HCT116 (cell line): ENCODE data around the gene GPC5. TPM values are rescaled to one million over a fixed set of nuclear protein-coding genes. Genes with fewer than 3 reads are reported as not detected.

Experiments
- ATAC-seq: fragments of 200-7000 bp; cut with Tn5 transposase; 2 replicates; pipeline ENCODE4 v1.9.1; 2020; ENCODE audit warnings: mild to moderate bottlenecking, moderate library complexity
- BruUV-seq: library from RNA; stranded (reverse); fragments of 400-500 nt; replicated peaks from 2 replicates; lab custom pipeline; 2021; lab: Mats Ljungman, UMichigan
- CTCF ChIA-PET: fragments of 300-600 bp; sonication (Branson Sonifier 250); formaldehyde crosslinking; loops from one replicate; lab custom pipeline; 2021; ENCODE audit warnings: antibody characterized with exemption; lab: Charles Lee
- POLR2A ChIA-PET: fragments of 300-600, 350-600 bp; sonication (Branson Sonifier 250); formaldehyde crosslinking; loops from one replicate; lab custom pipeline; 2021; ENCODE audit warnings: antibody characterized with exemption; lab: Charles Lee
- RAD21 ChIA-PET, 2 experiments: fragments of 300-600 bp; sonication (Branson Sonifier 250); formaldehyde crosslinking; loops; one replicate each; lab custom pipeline; 2023; ENCODE audit warnings: low total read pairs in 2 of 2; ENCODE audit not compliant: uncharacterized antibody in 2 of 2, unreplicated experiment in 2 of 2, low non-redundant PET in 1 of 2; lab: Charles Lee
- DNase-seq: peaks from one replicate; pipeline ENCODE4 v3.0.0-alpha.2; 2010; ENCODE audit warnings: low read depth, low spot score
- H2AFZ ChIP-seq: fragments of 200-600 bp; shearing (Covaris generic), sonication (generic); 2 replicates; pipeline ENCODE4 v1.6.1; 2017; ENCODE audit warnings: low read depth, mixed run types, mixed read lengths, antibody characterized with exemption, low read length; ENCODE audit not compliant: poor library complexity, severe bottlenecking
- H3K27ac ChIP-seq: 2 replicates; pipeline ENCODE4 v1.5.1; 2012; ENCODE audit warnings: low read depth, low read length
- H3K27me3 ChIP-seq: fragments of 200-600 bp; sonication (generic); 2 replicates; pipeline ENCODE4 v1.6.1; 2016; ENCODE audit warnings: mixed run types, low read length, mixed read lengths; ENCODE audit not compliant: insufficient read depth
- H3K36me3 ChIP-seq, 2 experiments: fragments of 200-500 bp in 1 of 2; fragments of 200-600 bp in 1 of 2; sonication (Bioruptor generic) in 1 of 2; sonication (generic) in 1 of 2; 2 replicates each; pipeline versions ENCODE4 v1.5.1 to v1.6.1; 2014 to 2016; ENCODE audit warnings: low read length in 2 of 2, inconsistent platforms in 1 of 2, mixed read lengths in 1 of 2, mixed run types in 1 of 2; ENCODE audit not compliant: insufficient read depth in 2 of 2, control insufficient read depth in 1 of 2
- H3K4me1 ChIP-seq, 2 experiments: fragments of 200-600 bp in 1 of 2; sonication (generic) in 1 of 2; 2 replicates each; pipeline versions ENCODE4 v1.5.1 to v1.6.1; 2012 to 2017; ENCODE audit warnings: low read length in 2 of 2, inconsistent platforms in 1 of 2, mild to moderate bottlenecking in 1 of 2, mixed read lengths in 1 of 2, mixed run types in 1 of 2, moderate library complexity in 1 of 2; ENCODE audit not compliant: insufficient read depth in 2 of 2, control insufficient read depth in 1 of 2
- H3K4me2 ChIP-seq: fragments of 200-600 bp; sonication (generic); 2 replicates; pipeline ENCODE4 v1.6.1; 2017; ENCODE audit warnings: mixed run types, low read length, mixed read lengths
- H3K4me3 ChIP-seq, 2 experiments: fragments of 200-600 bp in 1 of 2; sonication (generic) in 1 of 2; replicated peaks in 1 of 2; 2 replicates each; pipeline ENCODE4 v1.5.1; 2011 to 2016; ENCODE audit warnings: low read length in 2 of 2, control low read depth in 1 of 2, low read depth in 1 of 2, mild to moderate bottlenecking in 1 of 2, mixed read lengths in 1 of 2, mixed run types in 1 of 2
- H3K79me2 ChIP-seq: fragments of 200-600 bp; sonication (generic); 2 replicates; pipeline ENCODE4 v1.6.1; 2017; ENCODE audit warnings: mild to moderate bottlenecking, mixed run types, low read length, moderate library complexity, mixed read lengths; ENCODE audit not compliant: insufficient read depth
- H3K9ac ChIP-seq: fragments of 200-600 bp; sonication (generic); 2 replicates; pipeline ENCODE4 v1.6.1; 2016; ENCODE audit warnings: low read length, mixed read lengths
- H3K9me2 ChIP-seq: fragments of 200-600 bp; sonication (generic), shearing (Covaris generic); 2 replicates; pipeline ENCODE4 v1.6.1; 2017; ENCODE audit warnings: mixed run types, mild to moderate bottlenecking, moderate library complexity; ENCODE audit not compliant: insufficient read depth
- H3K9me3 ChIP-seq, 2 experiments: fragments of 200-500 bp in 1 of 2; fragments of 200-600 bp in 1 of 2; sonication (Bioruptor generic) in 1 of 2; sonication (generic) in 1 of 2; 2 replicates each; pipeline ENCODE4 v1.6.1; 2014 to 2017; ENCODE audit warnings: low read length in 2 of 2, mixed read lengths in 2 of 2, inconsistent platforms in 1 of 2, low read depth in 1 of 2, mild to moderate bottlenecking in 1 of 2, mixed run types in 1 of 2, moderate library complexity in 1 of 2; ENCODE audit not compliant: control insufficient read depth in 1 of 2, insufficient read depth in 1 of 2
- H4K20me1 ChIP-seq: fragments of 200-600 bp; sonication (generic), shearing (Covaris generic); 2 replicates; pipeline ENCODE4 v1.6.1; 2017; ENCODE audit warnings: mixed run types, mild to moderate bottlenecking, moderate library complexity; ENCODE audit not compliant: insufficient read depth
- ATF3 ChIP-seq: IDR thresholded peaks from 2 replicates; pipeline ENCODE4 v1.6.1; 2012
- EZH2 ChIP-seq: fragments of 200-600 bp; sonication (generic); IDR thresholded peaks from 2 replicates; pipeline ENCODE4 v1.6.1; 2017; ENCODE audit warnings: antibody characterized with exemption, mixed run types
- EZH2phosphoT487 ChIP-seq: fragments of 200-600 bp; IDR thresholded peaks from 2 replicates; pipeline ENCODE4 v1.6.1; 2018; ENCODE audit warnings: antibody characterized with exemption, borderline replicate concordance
- RAD21 ChIP-seq: IDR thresholded peaks from 2 replicates; pipeline ENCODE4 v1.6.1; 2012; ENCODE audit warnings: low read depth, mild to moderate bottlenecking
- REST ChIP-seq: IDR thresholded peaks from 2 replicates; pipeline ENCODE4 v1.6.1; 2012; ENCODE audit warnings: low read depth
- SRF ChIP-seq: IDR thresholded peaks from 2 replicates; pipeline ENCODE4 v1.6.1; 2012; ENCODE audit warnings: low read depth
- TCF7L2 ChIP-seq: IDR thresholded peaks from 2 replicates; pipeline ENCODE4 v1.7.0; 2011; ENCODE audit warnings: borderline replicate concordance, inconsistent platforms; ENCODE audit not compliant: insufficient read depth, insufficient read length; ENCODE audit errors: extremely low read depth
- ZFX ChIP-seq: fragments of 450-650 bp; IDR thresholded peaks from 2 replicates; pipeline ENCODE4 v1.6.1; 2017
- intact Hi-C: fragments of 100-400 bp; cut with micrococcal nuclease; formaldehyde crosslinking; loops from 2 replicates; pipeline ENCODE4 v1.10.0; 2022
- total RNA-seq: library from RNA; stranded (reverse); gene quantifications from one replicate; pipeline ENCODE4 v1.2.1, GENCODE V29; 2021; ENCODE audit not compliant: unreplicated experiment

The GPC5 gene
- total RNA-seq, 1 experiment from 2014 or later, result not detected

- ATAC-seq, result no peak
- RAD21 ChIA-PET, result no interaction called here
- no peak for DNase-seq
- no peak for TF ChIP-seq SRF
- no peak for TF ChIP-seq ATF3
- TF ChIP-seq TCF7L2, result no peak
- no peak for TF ChIP-seq REST
- TF ChIP-seq RAD21, result no peak
- TF ChIP-seq EZH2phosphoT487, result no peak
- TF ChIP-seq ZFX, result no peak
- no peak for TF ChIP-seq EZH2
- TF ChIP-seq, all 23 proteins: peak for 0
- no peaks in the 10 kb centered on the region for H3K9me2 ChIP-seq
- H4K20me1 ChIP-seq, result no peaks in the 10 kb centered on the region
- H3K27ac ChIP-seq, result no peak overlapping the region
- H3K79me2 ChIP-seq, result no peaks in the 10 kb centered on the region
- H3K27me3 ChIP-seq, result no peaks in the 10 kb centered on the region
- peaks cover 17 to 25% of the 10 kb centered on the region in 2 experiments; a peak in 2 of 4 replicates for H3K9me3 ChIP-seq
- no peaks in the 10 kb centered on the region for H3K36me3 ChIP-seq
- H3K4me1 ChIP-seq, result no peaks in the 10 kb centered on the region
- BruUV-seq, result no TSS peak
- ChIA-PET POLR2A (no interaction called here), CTCF (no interaction called here)
- intact Hi-C loops, result no loop called here
- H3K4me2 ChIP-seq, result no peak overlapping the region
- no peak overlapping the region for H3K4me3 ChIP-seq
- H2AFZ ChIP-seq, result no peak overlapping the region
- no peak overlapping the region for H3K9ac ChIP-seq
Observed at GRCh38 chr13:92761710-92762109, 1363.3 kb downstream of the GPC5 start.
